Epithelial cell of proximal tubule (primary cell): ENCODE data around the gene NXN. TPM values are rescaled to one million over a fixed set of nuclear protein-coding genes. Genes with fewer than 3 reads are reported as not detected.

Experiments
- DNase-seq: peaks from one replicate; pipeline ENCODE4 v3.0.0-alpha.2; 2011; ENCODE audit warnings: low read depth
- H3K4me3 ChIP-seq: 2 replicates; pipeline ENCODE4 v1.5.1; 2011; ENCODE audit warnings: low read depth, mild to moderate bottlenecking, low read length
- total RNA-seq: library from RNA; depleted of rRNA; stranded (reverse); fragments of >200 nt; gene quantifications from 2 replicates; pipeline ENCODE4 v1.2.3, GENCODE V29; 2015
- TF ChIP-seq, protein P1 (sequence below): conservative IDR thresholded peaks from 2 replicates; pipeline ENCODE4 v1.5.1; 2012; ENCODE audit warnings: low read depth, mild to moderate bottlenecking, low read length

The NXN gene
- total RNA-seq, 1 donor from 2014 or later = 31.1 TPM

DNA sequence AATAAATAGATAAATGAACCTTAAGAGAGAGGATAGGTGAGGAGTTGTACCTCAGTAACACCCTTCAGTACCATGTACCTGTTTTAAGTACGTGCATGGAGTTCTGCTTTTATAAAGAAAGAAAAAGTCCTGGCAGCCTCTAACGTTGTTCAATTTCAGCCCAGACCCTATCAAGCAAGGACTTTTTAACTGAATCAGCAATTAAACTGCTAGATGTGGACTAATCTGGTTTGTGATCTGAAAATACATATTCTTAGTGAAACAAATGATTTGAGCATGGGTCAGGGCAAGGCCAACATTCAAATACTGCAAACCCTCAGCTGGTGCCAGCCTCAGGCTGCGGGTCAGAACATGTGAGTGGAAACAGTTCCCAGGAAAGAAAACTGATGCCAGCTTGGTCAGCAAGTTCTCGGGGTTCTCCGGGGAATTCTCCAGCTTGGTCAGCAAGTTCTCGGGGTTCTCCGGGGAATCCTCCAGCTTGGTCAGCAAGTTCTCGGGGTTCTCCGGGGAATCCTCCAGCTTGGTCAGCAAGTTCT, 112.9 kb downstream of the NXN start:
- no peak for DNase-seq
- H3K4me3 ChIP-seq = no peak overlapping the region
- TF ChIP-seq, protein P1, sequence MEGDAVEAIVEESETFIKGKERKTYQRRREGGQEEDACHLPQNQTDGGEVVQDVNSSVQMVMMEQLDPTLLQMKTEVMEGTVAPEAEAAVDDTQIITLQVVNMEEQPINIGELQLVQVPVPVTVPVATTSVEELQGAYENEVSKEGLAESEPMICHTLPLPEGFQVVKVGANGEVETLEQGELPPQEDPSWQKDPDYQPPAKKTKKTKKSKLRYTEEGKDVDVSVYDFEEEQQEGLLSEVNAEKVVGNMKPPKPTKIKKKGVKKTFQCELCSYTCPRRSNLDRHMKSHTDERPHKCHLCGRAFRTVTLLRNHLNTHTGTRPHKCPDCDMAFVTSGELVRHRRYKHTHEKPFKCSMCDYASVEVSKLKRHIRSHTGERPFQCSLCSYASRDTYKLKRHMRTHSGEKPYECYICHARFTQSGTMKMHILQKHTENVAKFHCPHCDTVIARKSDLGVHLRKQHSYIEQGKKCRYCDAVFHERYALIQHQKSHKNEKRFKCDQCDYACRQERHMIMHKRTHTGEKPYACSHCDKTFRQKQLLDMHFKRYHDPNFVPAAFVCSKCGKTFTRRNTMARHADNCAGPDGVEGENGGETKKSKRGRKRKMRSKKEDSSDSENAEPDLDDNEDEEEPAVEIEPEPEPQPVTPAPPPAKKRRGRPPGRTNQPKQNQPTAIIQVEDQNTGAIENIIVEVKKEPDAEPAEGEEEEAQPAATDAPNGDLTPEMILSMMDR = no peak

DNA sequence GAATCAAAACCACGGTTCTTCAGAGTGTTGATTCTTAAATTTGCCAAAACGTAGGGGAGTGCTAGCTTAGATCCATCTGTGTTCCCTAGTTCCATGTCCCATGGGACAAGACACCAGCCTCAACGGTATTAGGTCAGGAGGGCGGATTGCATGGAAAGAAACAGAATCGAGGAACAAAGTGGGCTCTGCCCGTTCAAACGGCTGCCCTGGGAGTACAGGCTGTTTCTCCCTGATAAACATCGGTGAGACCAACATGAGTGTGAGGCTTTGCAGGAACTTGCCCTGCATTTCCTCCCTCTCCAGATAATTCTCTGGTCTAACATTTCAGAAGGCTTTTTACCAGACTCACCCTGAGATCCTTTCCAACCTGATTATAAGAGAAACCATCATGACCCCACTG, 115.3 kb downstream of the NXN start:
- TF ChIP-seq, protein P1 = no peak
- DNase-seq = no peak

DNA sequence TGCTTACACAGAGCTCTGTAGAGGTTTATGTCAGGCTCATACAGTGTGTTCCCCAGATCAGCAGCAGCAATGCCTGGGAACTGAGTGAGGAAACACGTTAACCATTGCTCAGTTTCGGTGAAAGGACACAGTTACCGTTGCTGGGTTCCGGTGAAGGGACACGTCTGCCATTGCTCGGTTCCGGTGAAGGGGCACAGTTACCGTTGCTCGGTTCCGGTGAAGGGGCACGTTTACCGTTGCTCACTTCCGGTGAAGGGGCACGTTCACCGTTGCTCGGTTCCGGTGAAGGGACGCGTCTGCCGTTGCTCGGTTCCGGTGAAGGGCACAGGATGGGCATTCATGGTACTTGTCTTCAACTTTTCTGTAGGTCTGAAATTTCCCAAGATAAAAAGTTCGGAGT, 115.7 kb downstream of the NXN start:
- TF ChIP-seq, protein P1 = no peak
- no peak for DNase-seq
- no peak overlapping the region for H3K4me3 ChIP-seq

More for the DNA sequence above, 115.3 kb downstream of the NXN start:
- H3K4me3 ChIP-seq = no peak overlapping the region

DNA sequence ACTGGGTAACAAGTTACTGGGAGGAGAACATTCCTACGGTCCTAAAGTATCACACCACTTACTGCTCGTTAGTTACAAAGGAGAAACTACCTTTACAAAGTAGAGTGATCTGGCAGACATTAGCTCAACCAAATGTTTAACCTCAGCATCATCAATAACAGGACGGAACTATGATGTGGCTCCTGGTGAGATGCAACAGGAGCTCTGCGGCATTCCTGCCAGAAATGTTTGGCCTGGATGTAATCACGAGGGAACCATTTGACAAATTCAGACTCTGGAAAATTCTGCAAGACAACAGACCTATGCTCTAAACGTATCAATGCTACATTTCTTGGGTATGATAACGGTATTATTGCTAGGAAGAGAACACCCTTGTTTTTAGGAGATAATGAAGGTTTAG, 117.0 kb downstream of the NXN start:
- H3K4me3 ChIP-seq = no peak overlapping the region
- no peak for DNase-seq
- TF ChIP-seq, protein P1 = no peak

DNA sequence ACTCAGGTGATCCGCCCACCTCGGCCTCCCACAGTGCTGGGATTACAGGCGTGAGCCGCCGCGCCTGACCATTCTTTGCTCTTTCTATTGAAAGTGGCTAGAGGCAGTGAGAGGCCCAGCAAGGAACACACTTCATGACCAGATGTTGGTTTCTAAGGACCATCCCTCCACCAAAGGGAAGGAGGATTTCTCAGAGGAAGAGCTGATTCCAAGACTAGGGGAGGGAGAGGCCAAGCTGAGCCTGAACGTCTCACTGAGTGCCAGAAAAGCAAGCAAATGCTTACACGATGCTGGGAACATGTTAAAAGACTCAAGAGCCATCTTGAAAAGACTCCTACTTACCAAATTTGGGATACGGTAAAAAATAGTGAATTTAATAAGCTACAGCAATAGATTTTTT, 118.2 kb downstream of the NXN start:
- no peak for DNase-seq
- no peak overlapping the region for H3K4me3 ChIP-seq
- TF ChIP-seq, protein P1 = no peak

DNA sequence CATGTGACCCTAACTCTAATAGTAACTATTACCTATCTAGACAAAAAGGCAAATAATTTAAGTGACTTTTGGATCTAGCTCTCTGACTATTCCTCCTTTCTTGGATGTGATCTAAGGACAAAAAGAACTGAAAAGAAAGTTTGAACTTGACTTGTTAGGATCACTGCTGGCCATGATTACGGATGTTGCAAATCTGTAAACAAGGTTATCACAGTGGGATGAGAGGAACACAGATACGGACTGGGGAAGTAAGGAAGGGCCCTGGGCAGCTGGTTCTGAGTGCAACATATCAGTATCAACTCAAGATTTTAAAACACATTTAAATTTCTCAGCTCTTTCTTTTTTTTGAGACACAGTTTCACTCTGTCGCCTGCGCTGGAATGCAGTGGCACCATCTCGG, 118.8 kb downstream of the NXN start:
- TF ChIP-seq, protein P1 = no peak
- no peak overlapping the region for H3K4me3 ChIP-seq
- no peak for DNase-seq

DNA sequence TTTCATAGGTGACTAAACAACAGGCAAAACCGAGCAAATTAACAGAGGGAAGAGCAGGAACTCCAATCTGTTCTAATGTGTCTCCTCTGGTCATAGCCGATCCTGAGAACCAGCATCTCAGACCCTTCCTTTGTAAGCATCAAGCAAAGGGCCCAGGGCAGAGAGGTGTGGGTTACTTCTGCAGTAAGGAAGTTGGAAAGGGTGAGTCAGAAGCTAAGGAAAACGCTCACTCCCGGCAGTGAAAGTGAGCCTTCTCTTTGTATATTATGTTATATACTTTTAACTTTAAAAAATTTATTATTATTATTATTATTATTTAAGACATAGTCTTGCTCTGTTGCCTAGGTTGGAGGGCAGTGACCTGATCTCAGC, 119.8 kb downstream of the NXN start:
- DNase-seq = no peak
- TF ChIP-seq, protein P1 = no peak
- no peak overlapping the region for H3K4me3 ChIP-seq
